NCI-H2081 treated with DMSO at 0.1 percent for 48 hours (cell line): ENCODE results near the gene C7orf25.
A peak's percentile ranks its signal among the peaks of the same experiment; 100 is the strongest.

Experiments
- DNase-seq: peaks from one replicate; lab custom pipeline; 2025; lab: John Stamatoyannopoulos, UW

The C7orf25 gene

DNA sequence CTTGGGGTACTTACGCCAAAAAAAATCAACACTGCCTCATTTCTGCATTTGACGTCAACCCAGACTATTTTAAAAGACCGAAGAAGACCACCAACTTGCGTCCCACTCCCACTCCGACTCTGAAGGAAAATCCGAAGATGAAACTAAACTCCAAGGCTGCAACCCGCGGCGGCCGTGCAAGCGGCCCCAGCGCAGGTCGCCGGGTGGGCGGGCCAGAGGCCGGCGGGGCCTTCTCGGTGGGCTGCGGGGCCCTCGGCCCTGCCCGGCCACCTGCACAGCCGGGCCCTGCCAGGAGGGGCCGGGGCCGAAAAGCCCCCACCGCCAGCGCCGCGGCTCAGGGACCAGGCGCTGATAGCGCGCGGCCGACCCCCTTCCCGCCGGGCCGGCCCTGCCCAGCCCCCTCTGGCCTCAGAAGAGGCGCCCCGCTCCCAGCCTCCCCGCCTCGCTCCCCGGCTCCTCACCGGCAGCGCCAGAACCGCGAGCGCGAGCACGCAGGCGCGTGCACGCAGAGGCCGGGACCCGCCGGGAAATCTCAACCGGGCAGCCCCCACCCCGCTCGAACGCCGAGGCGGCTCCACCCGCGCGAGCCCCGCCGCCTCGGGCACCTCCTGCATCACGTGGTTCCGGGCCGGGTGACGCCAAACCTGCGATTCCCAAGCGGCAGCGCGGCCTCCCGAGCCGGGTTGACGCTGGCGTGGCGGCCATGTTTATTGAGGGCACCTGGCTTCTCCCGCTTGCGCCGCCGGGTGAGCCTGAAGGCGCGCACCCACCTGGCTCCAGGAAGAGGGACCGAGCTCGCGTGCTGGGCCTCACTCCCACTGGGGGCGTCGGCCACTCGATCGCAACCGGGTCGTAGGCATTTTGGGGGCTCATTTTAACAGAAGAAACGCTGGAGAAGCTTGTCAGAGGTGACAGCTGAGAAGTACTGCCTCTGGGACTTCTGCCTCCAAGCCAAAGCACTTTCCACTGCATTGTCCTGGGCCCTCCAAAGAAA is at the start of gene C7orf25:
Gene C7orf25 (minus strand): TSS at position 617 of the 994 bp plus-strand sequence. CDS start 1,170 bp downstream, outside the sequence.
- peak; percentile 86 for DNase-seq

DNA sequence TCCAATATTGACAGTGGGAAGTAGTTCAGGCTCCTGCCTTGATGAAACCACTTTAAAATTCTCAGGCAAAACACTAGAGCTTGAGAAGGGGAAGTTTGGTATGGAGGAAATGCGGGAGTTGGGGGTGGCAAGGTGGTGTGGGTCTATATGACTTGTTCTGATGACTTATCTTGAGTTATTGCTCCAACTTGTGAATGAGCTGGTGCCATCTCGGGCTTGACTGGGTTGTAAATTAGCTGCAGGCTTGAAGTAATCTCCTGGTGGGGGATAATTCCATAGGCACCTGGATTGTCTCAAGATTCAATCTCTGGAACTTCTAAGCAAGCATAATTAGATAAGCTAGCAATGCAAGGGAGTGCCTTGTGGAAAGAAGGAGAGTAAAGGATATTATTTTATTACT is 49.3 kb upstream of the C7orf25 start:
- no peak for DNase-seq

DNA sequence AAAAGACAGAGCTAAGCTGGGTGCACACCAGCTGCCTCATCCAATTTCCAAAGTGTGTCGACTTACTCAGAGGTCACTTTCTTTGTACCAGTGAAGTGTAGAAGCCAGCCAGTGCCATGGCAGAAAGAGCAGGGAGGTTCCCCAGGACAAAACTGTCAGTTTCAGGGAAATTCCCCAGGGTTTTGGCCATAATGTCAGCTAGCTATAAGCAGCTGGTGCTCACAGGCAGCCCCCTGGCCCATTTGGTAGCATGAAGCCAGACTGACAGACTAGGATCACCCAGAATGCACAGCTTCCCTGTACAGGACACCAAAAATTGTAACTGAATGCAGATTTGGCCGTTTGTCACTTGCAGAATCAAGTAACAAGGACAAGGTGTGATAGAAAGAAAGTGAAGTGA is 48.9 kb upstream of the C7orf25 start:
- DNase-seq = no peak

DNA sequence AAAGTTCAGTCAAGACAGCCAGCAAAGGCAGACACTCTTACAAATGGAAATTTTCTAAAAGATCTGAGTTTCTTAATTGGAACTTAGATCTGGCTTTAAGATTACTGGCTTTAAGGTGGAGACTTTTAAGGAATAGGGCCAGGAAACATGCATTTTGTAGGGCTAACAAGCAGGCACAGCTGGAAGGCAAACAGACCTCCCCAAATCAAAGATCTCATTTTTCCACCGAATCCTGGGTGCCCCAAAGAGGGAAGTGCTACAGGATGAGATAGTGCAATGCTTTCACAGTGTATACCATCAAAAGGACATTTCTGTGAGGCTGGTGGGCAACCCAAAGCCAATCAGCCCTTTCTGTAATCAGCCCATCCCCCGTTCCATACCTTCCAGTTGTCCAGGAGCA is 47.7 kb upstream of the C7orf25 start:
- no peak for DNase-seq

DNA sequence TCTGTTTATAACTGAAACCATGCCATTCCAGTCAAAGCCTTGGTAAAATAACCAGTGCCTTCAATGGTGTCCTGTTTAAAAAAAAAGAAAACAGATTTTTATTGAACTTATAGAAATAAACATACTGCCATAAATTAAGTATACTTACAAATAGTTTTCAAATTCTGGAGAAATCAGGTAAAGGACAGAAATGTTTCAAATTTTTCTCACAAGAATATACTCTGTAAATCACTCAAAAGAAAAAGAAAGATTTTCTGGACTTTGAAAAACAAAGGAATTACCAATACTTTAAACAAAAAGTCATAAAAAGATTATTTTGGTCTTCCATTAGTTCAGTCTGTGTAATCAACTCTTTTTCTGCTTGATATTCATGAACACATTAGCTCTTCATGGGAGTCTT is 44.2 kb upstream of the C7orf25 start:
- DNase-seq = no peak

DNA sequence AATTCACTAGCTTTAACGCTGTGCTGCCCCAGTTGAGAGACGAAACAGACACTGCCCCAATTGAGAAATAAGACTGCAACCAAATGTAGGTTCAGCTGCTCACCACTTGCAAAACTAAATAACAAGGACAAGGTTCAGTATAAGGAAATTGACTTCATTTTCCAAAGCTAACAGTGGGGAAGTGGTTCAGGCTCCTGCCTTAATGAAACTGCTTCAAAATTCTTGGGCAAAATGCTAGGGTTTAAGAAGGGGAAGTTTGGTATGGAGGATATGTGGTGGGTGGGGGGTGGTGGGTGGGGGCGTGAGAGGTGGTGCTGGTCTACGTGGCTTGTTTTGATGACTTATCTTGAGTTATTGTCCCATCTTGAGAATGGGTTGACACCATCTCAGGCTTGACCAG is 42.1 kb upstream of the C7orf25 start:
- DNase-seq = no peak

DNA sequence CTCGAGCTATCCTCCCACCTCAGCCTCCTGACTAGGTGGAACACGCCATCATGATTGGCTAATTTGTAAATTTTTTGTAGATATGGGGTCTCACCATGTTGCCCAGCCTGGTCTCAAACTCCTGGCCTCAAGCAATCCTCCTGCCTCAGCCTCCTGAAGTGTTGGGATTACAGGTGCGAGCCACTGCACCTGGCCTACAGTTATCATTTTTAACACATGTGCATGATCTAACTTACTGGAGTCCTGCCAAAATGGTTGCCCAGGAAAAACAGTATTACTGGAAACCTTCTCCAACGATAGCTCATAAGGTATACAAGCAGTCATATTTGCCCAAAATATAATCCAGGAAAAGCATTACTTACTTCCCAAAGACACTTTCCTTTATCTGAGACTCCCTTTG is 40.5 kb upstream of the C7orf25 start:
- DNase-seq = no peak

DNA sequence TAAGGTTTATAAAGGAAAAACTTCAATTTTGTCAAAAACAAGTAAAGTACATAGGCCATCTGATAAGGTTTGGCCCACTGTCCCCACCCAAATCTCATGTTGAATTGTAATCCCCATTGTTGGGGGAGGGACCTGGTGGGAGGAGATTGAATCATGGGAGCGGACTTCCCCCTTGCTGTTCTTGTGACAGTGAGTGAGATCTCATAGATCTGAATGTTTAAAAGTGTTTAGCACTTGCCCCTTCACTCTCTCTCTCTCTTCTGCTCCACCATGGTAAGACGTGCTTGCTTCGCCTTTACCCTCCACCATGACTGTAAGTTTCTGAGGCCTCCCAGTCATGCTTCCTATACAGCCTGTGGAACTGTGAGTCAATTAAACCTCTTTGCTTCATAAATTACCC is 38.5 kb upstream of the C7orf25 start:
- DNase-seq = no peak

DNA sequence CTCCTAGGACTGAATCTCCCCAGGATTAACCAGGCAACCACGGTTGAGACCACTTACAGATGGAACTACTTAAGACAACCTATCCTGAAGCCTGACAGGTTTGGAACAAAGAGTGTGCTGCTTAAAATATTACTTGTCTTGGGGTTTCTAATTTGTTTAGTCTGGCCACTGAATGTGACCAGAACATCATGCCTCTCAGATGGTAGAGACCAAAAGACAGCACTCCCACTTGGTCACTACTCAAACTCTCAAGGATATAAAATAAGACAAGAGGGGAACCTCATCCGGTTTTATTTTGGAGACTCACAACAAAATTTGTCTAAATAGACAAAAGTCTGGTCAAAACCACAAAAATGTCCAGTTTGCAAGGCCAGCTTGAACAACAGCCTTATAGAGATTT is 35.7 kb upstream of the C7orf25 start:
- no peak for DNase-seq

DNA sequence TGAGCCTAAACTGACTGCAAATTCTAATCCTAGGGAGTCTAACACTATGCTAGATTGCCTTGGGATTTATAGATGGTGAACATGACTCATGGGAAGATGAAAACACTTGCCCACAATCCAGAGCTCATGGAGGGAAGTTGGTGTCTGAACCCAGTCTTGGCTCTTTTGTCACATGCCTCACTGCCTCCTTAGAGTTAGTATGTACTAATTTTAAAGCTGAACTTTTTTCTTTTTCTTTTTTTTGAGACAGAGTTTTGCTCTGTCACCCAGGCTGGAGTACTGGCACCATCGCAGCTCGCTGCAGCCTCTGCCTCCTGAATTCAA is 34.7 kb upstream of the C7orf25 start:
- no peak for DNase-seq

DNA sequence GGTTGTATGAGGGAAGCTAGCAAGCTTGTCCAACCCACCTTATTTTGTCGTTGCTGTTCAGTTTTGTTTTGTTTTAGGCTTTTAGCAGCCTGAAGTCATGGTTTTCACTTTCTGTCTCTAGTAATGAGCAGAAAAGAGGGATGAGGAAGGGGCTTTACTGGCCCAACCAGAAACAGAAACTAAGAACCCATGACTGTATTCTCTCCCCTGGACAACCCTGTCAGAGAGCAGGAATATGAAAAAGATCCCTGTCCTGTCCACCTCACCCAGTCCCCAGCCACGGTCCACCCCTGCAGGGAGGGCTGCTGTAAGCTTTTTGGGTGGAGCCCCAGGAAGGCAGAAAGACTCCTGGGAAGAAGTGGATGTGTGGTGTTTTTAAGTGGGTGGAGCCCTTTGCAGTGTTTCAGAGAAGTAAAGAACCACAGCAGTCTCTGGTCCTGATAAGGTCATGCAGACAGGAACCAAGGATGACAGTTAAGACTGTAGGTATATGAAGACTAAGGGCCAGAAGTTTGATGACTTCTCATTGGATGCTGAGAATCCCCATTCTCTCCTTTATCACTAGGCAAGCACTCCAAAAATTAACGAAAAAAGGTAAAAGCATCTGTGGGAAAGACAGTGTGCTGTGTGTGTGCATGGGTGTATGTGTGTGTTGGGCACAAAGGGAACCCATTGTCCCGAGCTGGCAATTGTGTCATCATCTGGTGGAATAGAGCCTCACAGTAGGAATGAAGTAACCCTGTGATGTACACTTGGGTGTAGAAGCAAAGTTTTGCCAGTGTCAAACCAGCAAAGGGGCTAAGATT is 34.2 kb upstream of the C7orf25 start:
- DNase-seq = no peak

DNA sequence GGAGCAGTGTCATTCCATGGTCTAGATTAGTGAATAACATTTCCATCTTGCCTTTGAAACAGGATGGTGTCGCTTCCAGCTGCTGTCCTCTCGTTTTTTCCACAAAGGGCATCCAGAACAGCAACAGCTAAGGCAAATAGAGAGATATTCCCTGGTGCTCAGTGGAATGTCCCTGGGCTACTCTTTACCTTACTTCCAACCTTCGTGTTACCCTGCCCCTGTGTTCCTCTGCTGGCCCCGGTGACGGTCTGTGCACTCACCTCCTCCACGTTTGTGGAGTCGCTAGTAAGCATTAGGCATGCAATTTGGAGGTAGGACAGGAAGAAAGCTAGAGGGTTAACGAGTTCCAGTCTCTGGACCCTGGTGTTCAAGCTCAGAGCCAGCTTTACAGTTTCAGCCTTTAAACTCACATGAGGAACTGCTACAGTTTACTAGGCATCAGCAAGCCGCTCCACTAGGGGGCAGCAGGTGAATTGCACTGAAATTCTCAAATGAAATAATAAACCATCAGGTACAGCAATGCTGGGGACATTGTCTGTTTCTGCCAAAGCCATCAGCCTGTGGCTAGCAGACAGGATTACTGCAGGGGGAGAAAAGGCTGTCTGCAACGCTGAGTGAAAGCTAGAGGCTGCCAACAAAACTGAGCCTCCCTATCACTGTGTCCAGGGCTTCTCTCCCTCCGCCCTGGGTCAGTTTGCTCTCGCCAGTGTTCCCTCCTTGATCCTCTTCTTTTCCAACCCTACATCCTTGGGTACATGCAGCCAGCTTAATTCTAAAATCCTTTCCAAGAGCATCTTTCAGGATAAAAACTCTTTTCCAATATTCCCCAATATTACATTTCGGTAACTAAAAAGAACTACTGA is 29.3 kb upstream of the C7orf25 start:
- DNase-seq = peak; percentile 49

DNA sequence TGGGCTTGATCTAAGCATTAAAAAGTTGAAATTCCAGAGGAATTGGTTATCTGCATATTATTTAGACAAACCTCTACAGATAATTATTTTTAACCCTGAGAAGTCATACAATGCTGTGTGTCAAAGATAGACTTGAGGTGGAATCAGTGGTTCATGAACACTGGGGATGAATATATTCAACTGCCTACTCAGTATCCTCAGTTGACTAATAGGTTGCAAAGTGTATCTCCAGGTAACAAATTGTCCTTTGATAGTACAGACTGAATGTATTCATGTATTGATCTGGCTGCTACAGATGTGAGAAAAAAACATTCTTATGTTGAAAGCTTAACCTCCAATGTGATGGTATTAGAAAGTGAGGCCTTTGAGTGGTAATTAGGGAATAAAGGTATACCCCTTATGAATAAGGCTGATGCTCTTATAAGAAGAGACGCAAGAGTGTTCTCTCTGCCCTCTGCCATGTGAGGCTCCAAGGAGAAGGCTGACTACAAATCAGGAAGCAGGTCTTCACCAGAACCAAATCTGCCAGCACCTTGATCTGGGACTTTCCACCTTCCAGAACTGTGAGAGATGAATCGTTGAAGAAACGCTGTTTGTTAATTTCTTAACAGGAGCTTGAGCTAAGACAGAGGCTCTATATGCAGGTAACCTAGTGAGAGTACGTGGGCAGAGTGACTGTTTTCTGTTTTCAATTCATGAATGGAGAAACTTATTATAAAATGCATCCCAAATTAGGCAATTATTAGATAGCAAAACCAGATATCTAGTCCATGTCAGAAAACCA is 27.8 kb upstream of the C7orf25 start:
- no peak for DNase-seq

DNA sequence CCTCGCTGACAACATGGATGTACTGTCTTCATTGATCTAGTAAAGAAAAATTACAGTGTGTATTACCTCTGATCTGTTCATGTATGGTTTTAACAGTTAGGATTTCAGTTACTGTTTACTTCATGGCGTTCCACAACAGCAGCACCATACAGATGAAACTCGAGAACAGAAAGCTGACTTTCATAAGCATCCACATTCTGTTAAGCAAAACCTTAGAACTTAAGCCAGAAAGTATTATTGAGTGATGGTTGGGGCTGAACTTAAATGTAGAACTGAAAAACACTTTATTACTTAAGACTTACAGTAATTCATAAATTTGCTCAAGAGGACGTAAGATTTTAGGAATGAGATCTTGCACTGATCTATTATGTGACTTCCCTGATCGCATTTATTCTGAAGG is 24.0 kb upstream of the C7orf25 start:
- no peak for DNase-seq

DNA sequence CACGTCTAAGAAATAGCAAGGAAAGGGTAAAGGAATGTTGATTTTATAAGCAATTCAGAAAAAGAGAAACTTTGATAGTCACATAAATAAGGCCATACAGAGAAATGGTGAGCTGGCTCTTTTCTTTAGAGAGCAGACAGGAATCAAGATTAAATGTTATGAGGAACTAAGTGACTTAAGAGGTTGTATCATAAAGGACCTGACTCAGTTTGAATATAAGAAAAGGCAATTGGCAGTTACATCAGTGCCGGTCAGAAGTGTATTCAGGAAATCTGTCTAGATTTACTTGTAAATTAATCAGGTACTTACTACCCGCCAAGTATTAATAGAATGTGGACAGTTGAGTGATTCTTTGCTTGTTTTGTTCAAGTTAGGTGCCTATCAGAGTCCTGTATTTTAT is 22.4 kb upstream of the C7orf25 start:
- no peak for DNase-seq

DNA sequence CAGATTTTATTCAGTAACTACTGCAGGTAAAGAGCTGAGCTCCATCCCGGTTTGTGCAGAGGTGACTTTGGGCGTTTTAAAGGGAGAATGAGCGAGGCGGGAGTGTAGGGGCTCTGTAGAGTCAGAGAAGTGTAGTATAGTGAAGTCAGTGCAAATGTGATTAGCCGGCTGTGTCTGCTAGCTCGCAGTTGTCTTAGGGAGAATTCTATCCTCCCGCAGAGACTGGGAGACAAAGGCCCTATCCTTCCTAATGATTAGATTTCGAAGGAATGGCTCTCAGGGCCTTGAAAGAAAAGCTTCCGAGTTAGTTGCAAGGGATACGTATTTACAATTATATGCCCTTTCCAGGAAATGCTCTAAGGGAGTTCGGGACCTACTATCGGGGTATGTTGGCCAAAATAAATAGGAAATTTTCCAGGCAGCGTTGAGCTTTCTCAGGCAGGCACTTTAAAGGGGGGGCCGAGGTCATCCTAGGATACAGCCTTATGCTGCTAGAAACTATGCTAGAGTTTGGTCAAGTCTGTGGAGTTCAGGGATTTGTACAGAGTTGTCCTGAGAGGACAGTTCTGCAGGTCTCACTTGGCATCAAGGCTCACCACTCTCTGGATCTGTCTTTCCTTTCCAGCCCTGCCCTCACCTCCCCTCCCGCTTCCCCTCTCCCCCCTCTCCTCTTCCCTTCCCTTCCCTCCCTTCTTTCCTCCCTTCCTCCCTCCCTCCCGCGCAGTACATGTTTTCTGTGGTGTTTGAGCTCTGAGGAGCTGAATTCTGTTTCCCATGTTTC is 21.1 kb upstream of the C7orf25 start:
- DNase-seq = no peak

DNA sequence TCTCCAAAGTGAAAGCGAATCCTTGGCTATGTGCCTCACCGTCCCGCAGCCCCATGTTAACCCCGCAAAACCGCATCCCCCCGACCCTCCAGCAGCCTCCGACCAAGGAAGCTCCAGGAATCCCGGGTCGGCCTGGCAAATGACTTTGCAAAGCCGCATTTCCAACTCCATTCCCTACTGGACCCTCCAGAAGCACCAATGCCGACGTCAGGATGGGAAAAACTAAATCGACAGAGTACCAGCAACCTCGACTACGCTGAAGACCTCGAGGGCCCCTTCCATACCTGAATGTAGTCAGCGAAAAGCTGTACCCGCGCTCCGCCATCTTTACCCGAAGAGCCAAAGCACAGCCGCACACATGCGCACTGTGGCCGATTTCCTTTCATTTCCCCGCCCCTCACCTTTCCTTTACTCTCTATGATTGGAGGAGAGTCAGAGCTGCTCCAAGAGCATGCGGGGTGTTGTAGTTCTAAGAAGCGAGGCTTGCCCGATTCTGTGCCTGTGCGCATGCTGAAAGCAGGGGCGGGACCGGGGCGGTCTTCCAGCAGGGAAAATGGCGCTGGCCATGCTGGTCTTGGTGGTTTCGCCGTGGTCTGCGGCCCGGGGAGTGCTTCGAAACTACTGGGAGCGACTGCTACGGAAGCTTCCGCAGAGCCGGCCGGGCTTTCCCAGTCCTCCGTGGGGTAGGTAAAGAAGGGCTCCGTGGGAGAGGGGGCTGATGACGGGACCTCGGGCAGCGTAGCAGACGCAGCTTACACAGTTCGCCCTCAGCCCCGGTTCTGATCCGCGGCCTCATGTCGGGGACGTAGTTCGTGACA is 20.2 kb upstream of the C7orf25 start, which contains the start of the genes MRPL32 and PSMA2:
Gene MRPL32 (plus strand): TSS at position 543 of the 818 bp plus-strand sequence. CDS start 11 bp downstream, at position 554.
Gene PSMA2 (minus strand): TSS at position 341 of the 818 bp plus-strand sequence. CDS start 16 bp downstream, at position 325.
- DNase-seq = peak; percentile 95

DNA sequence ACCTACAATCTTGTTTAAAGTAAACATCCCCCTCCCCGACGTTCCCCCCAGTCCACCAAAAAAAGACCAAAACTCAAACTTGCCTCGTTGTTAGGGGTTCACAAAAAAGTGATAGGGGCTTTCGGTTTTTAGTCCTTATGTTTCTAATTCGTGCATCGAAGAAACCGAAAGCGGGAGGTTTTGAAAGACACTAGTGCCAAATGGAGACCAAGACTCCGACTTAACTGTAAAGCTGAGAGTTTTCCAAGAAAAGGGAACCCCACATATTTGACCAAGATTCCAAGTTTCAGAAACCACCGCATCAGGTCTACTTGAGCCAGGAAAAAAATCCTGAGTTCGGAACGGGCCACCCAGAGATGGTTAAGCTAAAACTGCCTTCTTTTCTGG is 19.6 kb upstream of the C7orf25 start:
- DNase-seq = no peak

DNA sequence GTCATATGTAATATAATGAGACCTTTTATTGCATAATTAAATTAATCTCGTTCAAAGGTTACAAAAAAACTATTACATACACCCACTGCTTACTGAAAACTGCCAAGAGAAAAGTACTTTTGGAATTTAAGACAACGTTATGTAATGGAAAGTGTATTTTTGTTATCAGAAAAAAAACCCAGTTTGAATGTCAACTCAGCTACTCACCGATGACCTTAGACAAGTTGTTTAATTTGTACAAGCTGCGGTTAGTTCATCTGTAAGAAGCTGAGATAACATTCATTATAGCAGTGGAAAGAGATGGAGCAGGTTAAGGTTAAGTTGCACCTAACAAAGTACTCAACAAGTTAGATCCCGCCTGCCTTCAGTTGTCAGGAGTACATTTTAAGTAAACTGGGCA is 19.0 kb upstream of the C7orf25 start:
- no peak for DNase-seq
